ENCODE measurements around the gene ASGR2. TPM values are rescaled to one million over a fixed set of nuclear protein-coding genes. Genes with fewer than 3 reads are reported as not detected.

Gene ASGR2
- total and polyA plus RNA-seq, 2 donors (not counting 1 experiment from before 2014, with no cell fraction given), result not detected

GRCh38 chr17:7156342-7156940, 41.8 kb upstream of the ASGR2 start:
- no peak overlapping the region for H3K9ac ChIP-seq (ENCODE audit: insufficient read depth, low read length)
- no peak for DNase-seq (ENCODE audit: low read depth in 2 of 2)
- peak overlapping the region; percentile 32 for H3K4me2 ChIP-seq (ENCODE audit: extremely low read depth, insufficient read depth, low read length)
- H3K4me1 ChIP-seq (ENCODE audit: control insufficient read depth, extremely low read depth, insufficient read depth, low read length), result no peaks in the 10 kb centered on the region
- no peaks in the 10 kb centered on the region for H3K9me3 ChIP-seq (ENCODE audit: control insufficient read depth, insufficient read depth, low read depth, low read length)
- no peaks in the 10 kb centered on the region for H4K20me1 ChIP-seq (ENCODE audit: control insufficient read depth, extremely low read depth, insufficient read depth, low read length)
- TF ChIP-seq EZH2 (IDR thresholded peaks at IDR 0.05; ENCODE audit: low read length, missing control alignments) (no peak), CTCF (conservative IDR thresholded peaks at IDR 0.05 in 1 of 2, IDR thresholded peaks at IDR 0.05 in 1 of 2; ENCODE audit: low read depth in 1 of 2, low read length in 2 of 2) (no peak)
- H2AFZ ChIP-seq (ENCODE audit: low read length), result no peak overlapping the region
- no peak overlapping the region for H3K27ac ChIP-seq (ENCODE audit: insufficient read depth, low read length)
- no peaks in the 10 kb centered on the region for H3K79me2 ChIP-seq (ENCODE audit: control insufficient read depth, insufficient read depth, low read length)
- no peak overlapping the region for H3K4me3 ChIP-seq (replicated peaks in 1 of 4; ENCODE audit: control extremely low read depth in 1 of 4, insufficient read depth in 1 of 4, low read depth in 3 of 4, low read length in 4 of 4)
- no peaks in the 10 kb centered on the region for H3K27me3 ChIP-seq (ENCODE audit: control insufficient read depth, insufficient read depth, low read length)
- H3K36me3 ChIP-seq (ENCODE audit: control insufficient read depth, insufficient read depth, low read length), result no peaks in the 10 kb centered on the region

GRCh38 chr17:7147772-7148171, 33.1 kb upstream of the ASGR2 start:
- Histone ChIP-seq H3K9ac (ENCODE audit: insufficient read depth, low read length) (no peak overlapping the region), H3K9me3 (ENCODE audit: control insufficient read depth, insufficient read depth, low read depth, low read length) (no peaks in the 10 kb centered on the region), H3K27ac (ENCODE audit: insufficient read depth, low read length) (no peak overlapping the region), H2AFZ (ENCODE audit: low read length) (no peak overlapping the region), H3K4me1 (ENCODE audit: control insufficient read depth, extremely low read depth, insufficient read depth, low read length) (no peaks in the 10 kb centered on the region), H3K79me2 (ENCODE audit: control insufficient read depth, insufficient read depth, low read length) (no peaks in the 10 kb centered on the region), H3K4me2 (ENCODE audit: extremely low read depth, insufficient read depth, low read length) (no peak overlapping the region), H3K4me3 (replicated peaks in 1 of 4; ENCODE audit: control extremely low read depth in 1 of 4, insufficient read depth in 1 of 4, low read depth in 3 of 4, low read length in 4 of 4) (no peak overlapping the region), H4K20me1 (ENCODE audit: control insufficient read depth, extremely low read depth, insufficient read depth, low read length) (no peaks in the 10 kb centered on the region), H3K27me3 (ENCODE audit: control insufficient read depth, insufficient read depth, low read length) (peaks cover 10% of the 10 kb centered on the region), H3K36me3 (ENCODE audit: control insufficient read depth, insufficient read depth, low read length) (no peaks in the 10 kb centered on the region)
- TF ChIP-seq CTCF (conservative IDR thresholded peaks at IDR 0.05 in 1 of 2, IDR thresholded peaks at IDR 0.05 in 1 of 2; ENCODE audit: low read depth in 1 of 2, low read length in 2 of 2) (no peak), EZH2 (IDR thresholded peaks at IDR 0.05; ENCODE audit: low read length, missing control alignments) (no peak)
- no peak for DNase-seq (ENCODE audit: low read depth in 2 of 2)

- Histone ChIP-seq H3K27me3 (ENCODE audit: control insufficient read depth, insufficient read depth, low read length) (peaks cover 13% of the 10 kb centered on the region), H2AFZ (ENCODE audit: low read length) (no peak overlapping the region), H3K9ac (ENCODE audit: insufficient read depth, low read length) (no peak overlapping the region), H3K9me3 (ENCODE audit: control insufficient read depth, insufficient read depth, low read depth, low read length) (no peaks in the 10 kb centered on the region), H3K4me3 (replicated peaks in 1 of 4; ENCODE audit: control extremely low read depth in 1 of 4, insufficient read depth in 1 of 4, low read depth in 3 of 4, low read length in 4 of 4) (no peak overlapping the region), H4K20me1 (ENCODE audit: control insufficient read depth, extremely low read depth, insufficient read depth, low read length) (no peaks in the 10 kb centered on the region), H3K27ac (ENCODE audit: insufficient read depth, low read length) (no peak overlapping the region), H3K4me1 (ENCODE audit: control insufficient read depth, extremely low read depth, insufficient read depth, low read length) (no peaks in the 10 kb centered on the region), H3K36me3 (ENCODE audit: control insufficient read depth, insufficient read depth, low read length) (no peaks in the 10 kb centered on the region), H3K4me2 (ENCODE audit: extremely low read depth, insufficient read depth, low read length) (no peak overlapping the region), H3K79me2 (ENCODE audit: control insufficient read depth, insufficient read depth, low read length) (no peaks in the 10 kb centered on the region)
- peak in 1 of 2 donors; percentile 35 for DNase-seq (ENCODE audit: low read depth in 2 of 2)
- TF ChIP-seq EZH2 (IDR thresholded peaks at IDR 0.05; ENCODE audit: low read length, missing control alignments), result no peak
Observed at GRCh38 chr17:7146115-7146514, 31.5 kb upstream of the ASGR2 start.

All from fibroblast of lung (primary cell).